GM18873 (cell line): ENCODE measurements around the gene DZIP1L.
"Not testable (repeated sequence)": the region's sequence is repeated elsewhere in the genome, so short reads cannot be mapped to it uniquely, and the experiment has no call there.

Source experiments
- ATAC-seq: cut with Tn5 transposase; IDR thresholded peaks from one replicate; pipeline ENCODE4 v1.9.1; 2021; ENCODE audit warnings: mild to moderate bottlenecking, moderate library complexity, moderate number of reproducible peaks; ENCODE audit not compliant: unreplicated experiment, low FRiP score

Gene DZIP1L

DNA sequence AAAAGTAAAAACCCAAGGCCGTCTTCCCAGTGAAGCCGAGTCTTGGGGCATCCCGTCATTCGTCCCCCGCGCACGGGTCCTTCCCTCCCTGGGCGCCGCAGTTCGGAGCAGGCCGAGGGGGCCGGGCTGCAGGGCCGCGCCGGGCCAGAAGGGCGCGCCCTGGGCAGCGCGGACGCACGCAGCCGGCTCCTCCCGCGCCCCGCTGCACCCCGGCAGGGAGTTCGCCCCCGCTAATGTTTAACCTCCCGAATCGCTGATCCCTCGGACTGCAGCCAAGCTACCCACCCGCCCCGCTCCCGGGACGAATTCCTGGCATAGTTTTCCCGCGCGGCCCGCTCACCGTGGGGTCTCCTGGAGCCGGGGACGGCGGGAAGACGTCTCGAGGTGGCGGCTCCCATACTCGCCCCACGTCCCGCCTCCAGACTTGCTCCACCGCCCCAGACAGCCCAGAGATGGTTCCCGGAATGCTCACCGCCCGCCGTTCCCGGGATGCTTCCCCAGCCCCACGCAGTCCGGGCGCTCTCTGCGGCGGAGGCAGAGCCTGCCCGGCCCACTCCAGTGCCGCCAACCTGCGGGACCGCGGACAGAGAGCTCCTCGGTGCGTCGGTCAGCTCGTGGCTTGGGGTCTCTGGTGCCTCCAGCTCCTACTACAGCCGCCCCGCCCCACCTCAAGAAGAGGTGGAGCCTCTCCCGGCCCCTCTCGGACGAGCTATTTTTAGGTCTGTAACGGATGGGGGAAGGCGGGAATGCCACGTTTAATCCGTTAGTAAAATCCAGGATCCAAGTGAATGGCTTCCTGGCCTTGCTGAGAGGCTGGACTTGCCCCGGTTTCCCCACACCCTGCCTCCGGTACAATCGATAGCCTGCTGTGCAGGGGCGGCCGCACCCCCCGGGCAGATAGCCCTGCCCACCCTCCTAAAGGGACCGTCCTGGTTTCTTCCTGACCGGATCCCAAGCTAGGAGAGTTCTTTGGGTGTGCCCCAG is at the start of gene DZIP1L:
TSS of gene DZIP1L (minus strand) at position 621 of the 984 bp plus-strand sequence. CDS start 11,637 bp downstream, outside the sequence.
- no peak for ATAC-seq

- no peak for ATAC-seq
These were observed 49.7 kb upstream of the DZIP1L start for GRCh38 chr3:138165061-138165460.

DNA sequence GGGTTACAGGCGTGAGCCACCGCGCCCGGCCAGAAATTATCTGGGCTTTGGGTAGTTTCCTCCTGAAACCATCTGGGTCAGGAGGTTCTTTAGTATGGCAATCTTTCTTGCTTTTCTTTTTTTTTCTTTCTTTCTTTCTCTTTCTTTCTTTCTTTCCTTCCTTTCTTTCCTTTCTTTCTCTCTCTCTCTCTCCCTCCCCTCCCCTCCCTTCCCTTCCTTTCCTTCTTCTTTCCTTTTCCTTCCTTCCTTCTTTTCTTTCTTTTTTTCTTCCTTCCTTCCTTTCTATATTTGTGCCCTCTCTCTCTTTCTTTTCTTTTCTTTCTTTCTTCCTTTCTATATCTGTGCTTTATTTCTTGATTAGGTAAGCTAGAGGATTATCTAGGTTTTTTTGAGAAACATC is 42.3 kb upstream of the DZIP1L start:
- no peak for ATAC-seq

GRCh38 chr3:138154534-138154933 is 39.1 kb upstream of the DZIP1L start:
- no peak for ATAC-seq

DNA sequence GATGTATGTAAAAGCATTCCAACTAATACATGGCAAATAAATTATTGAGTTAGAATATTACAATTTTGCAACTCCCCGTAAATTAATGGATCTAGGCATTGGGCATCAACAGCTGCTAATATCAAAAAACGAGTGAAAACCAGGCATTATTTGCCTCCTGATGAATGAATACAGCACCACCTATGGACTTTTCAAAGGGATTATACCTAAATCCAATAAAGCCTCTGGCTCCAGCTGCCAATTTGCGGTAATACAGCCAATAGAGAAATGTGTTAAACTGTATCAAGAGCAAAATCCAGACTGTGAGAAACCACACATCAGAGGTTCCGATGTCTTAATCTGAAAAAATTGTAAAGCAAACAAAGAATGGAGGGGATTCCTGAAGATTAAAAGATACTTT is 33.1 kb upstream of the DZIP1L start:
- ATAC-seq: no peak

GRCh38 chr3:138142181-138142580 is 26.8 kb upstream of the DZIP1L start:
- ATAC-seq: not testable (repeated sequence)

GRCh38 chr3:138140940-138141339 is 25.5 kb upstream of the DZIP1L start:
- no peak for ATAC-seq

DNA sequence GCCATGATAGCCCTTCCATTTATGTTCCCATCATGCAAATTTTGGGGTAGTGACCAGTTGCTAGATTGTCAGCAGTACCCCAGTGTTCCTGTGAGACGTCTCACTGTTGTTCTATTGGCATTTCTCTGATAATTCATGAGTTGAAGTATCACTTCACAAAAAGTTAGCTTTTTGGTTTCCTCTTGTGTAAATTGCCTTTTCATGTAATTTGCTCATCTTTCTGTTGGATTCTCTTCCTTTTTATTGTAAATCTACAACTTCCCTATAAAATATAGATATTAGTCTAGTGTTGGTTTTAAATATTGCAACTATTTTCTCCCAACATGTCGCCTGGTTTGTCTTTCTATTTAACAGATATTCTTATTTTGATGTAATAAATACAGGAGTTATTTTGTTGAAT is 24.3 kb upstream of the DZIP1L start:
- ATAC-seq: no peak

DNA sequence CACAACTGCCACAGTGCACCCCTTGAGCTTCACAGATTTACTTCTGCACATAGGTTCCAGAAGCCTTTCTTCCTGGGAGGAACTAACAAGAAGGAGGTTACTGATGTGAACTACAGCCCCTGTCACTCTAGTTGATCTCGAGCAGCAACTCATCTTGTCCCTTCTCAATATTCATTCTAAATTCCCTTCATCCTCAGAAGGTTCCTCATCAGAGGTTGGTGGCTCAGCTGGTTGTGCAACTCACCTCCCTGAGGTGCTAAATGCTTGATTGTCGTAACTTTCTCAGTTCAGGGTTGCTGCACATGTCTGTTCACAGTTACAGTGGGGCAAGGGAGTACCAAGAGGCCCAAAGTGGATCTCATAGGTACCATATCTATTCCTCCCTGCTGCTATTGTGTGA is 22.5 kb upstream of the DZIP1L start:
- no peak for ATAC-seq

- no peak for ATAC-seq
These were observed 20.8 kb upstream of the DZIP1L start for GRCh38 chr3:138136201-138136600.

DNA sequence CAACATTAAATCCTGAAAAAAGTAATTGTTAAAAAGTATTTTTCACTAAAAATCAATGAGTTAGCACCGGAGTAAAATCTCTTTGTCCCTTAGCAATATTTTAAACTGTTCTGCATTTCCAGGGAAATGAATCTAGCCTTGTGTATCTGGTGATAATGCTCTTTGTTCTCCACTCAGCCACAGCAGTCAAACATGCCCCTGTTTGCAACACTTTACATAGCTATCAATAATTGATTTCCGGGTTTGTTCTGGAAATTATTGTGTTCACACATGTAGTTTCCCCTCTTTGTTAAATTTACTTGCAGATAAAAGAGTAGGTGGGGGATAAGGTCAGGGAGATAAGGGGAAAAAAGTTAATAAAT is 20.4 kb upstream of the DZIP1L start:
- ATAC-seq: no peak

GRCh38 chr3:138135146-138135832 is 19.9 kb upstream of the DZIP1L start:
- no peak for ATAC-seq

DNA sequence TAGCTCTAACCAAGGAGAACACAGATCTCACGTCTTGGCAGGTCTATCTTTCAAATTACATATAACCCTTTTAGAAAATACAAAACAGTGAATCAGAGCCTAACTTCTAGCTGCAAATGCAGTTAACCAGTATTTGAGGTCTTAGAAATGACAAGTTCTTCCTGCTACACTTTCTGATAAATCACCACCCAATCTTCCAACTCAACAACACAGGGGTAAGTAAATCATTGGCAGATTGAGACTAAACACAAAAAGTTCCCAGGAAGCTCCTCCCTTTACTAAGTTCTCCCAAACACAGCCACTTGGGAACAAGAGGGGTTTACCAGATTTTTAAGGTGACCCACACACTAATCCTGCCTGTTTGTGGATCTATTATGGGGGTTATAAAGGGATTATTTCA is 16.8 kb upstream of the DZIP1L start, which contains the start of gene A4GNT:
TSS of gene A4GNT (minus strand) at position 152 of the 400 bp plus-strand sequence. CDS start 1,134 bp downstream, outside the sequence.
- no peak for ATAC-seq

- no peak for ATAC-seq
These were observed 12.4 kb upstream of the DZIP1L start for GRCh38 chr3:138127636-138128365.

GRCh38 chr3:138125548-138126221 is 10.3 kb upstream of the DZIP1L start:
- ATAC-seq: no peak

DNA sequence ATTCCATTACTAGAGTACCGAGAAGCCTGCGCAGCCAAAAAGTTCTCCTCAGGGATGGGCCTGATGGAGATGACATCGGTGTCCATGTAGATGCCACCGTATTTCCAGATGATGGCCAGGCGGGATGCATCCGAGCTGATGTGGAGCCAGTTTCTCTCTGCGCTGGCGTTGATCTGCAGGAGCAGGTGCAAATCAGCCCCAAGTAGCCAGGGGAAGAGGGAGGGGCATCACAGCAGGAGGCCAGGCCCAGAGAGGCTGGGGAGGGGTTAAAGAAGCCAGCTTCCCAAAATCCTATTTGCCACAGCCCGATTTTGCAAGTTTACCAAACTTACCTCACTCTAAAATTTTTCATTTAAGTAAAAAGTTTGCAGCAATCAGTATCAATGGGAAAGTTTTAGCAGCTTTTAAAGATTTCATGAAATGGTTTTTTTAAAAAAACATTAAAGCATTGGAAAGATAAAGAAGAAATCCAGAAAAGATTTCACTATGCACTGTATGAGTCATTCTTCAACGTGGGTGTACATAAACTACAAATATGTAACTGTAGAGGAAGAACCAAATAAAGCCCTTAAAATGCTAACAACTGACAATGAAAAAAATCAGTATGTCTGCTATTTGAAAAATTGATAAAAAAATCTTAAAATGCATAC is 9.4 kb upstream of the DZIP1L start:
- no peak for ATAC-seq

- no peak for ATAC-seq
These were observed 8.8 kb upstream of the DZIP1L start for GRCh38 chr3:138124188-138124587.

DNA sequence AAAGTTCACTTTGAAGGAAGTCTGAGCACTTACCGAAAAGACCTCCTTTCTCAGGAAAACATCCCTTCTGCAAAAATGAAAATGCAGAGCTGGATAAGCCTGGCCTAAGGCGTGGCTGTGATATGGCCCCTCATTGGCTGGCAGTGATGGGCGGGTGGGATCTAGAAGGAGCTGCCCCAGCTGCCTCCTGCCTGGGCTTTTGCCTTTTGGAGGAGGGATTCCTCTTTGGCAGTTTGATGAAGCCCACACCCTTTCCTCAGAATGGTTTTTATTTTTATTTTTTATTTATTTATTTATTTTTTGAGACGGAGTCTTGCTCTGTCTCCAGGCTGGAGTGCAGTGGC is 4.0 kb upstream of the DZIP1L start:
- ATAC-seq: no peak

GRCh38 chr3:138118612-138119422 is 3.4 kb upstream of the DZIP1L start:
- peak; percentile 46 for ATAC-seq
